Vagina (tissue), 2 donors: ENCODE data around the gene TOMM20.

Experiments used
- POLR2AphosphoS5 ChIP-seq, 2 donors: sonication (generic); formaldehyde crosslinking; IDR thresholded peaks; one replicate each; pipeline ENCODE4 v1.9.0; 2017; ENCODE audit warnings: antibody characterized with exemption in 2 of 2, mild to moderate bottlenecking in 2 of 2, low read depth in 1 of 2; ENCODE audit not compliant: insufficient read depth in 1 of 2
- TF ChIP-seq, protein P1 (sequence below), 3 experiments: fragments of 450-650 bp in 2 of 3; fragments of 200-600 bp in 1 of 3; sonication (generic) in 1 of 3; IDR thresholded peaks; one replicate each; pipeline ENCODE4 v1.5.1; 2017 to 2019; ENCODE audit warnings: antibody characterized with exemption in 3 of 3, mild to moderate bottlenecking in 2 of 3, moderate library complexity in 2 of 3

DNA sequence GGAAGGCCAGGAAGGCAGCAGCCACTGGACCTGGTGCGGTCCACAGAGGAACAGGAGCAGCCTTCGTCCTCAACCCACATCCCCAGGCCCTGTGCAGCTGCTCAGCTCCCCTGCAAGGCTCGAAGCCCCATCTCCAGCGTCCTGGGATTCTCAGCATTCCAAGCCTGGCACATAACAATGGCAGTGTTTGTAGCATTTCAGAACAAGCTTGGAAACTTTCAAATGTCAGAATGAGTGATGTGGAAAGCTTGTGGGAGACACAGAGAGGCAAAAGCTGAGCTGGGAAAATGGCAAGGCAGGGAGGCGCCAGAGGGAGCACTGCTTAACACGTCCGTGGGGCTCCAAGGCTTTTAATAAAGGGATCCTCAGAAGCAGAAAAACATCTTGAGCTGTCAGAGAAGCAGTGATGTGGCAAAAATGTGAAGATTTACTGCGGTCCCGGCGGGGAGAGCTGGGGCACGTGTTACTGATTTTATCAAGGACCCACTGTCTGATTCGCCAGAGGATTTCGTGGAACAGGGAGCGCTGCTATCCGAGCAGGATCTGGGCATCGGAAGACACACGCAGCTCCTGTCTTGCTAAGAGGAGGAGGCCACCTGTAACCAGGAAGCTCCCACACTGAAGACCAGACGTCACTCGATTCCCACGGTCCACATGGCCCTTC is 38.1 kb downstream of the TOMM20 start:
- TF ChIP-seq, protein P1, sequence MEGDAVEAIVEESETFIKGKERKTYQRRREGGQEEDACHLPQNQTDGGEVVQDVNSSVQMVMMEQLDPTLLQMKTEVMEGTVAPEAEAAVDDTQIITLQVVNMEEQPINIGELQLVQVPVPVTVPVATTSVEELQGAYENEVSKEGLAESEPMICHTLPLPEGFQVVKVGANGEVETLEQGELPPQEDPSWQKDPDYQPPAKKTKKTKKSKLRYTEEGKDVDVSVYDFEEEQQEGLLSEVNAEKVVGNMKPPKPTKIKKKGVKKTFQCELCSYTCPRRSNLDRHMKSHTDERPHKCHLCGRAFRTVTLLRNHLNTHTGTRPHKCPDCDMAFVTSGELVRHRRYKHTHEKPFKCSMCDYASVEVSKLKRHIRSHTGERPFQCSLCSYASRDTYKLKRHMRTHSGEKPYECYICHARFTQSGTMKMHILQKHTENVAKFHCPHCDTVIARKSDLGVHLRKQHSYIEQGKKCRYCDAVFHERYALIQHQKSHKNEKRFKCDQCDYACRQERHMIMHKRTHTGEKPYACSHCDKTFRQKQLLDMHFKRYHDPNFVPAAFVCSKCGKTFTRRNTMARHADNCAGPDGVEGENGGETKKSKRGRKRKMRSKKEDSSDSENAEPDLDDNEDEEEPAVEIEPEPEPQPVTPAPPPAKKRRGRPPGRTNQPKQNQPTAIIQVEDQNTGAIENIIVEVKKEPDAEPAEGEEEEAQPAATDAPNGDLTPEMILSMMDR (IDR thresholded peaks at IDR 0.05): no peak
- TF ChIP-seq POLR2AphosphoS5 (IDR thresholded peaks at IDR 0.05; ENCODE audit: insufficient read depth in 1 of 2, low read depth in 1 of 2): no peak
